ENCODE measurements around the gene TBC1D17. TPM values are rescaled to one million over a fixed set of nuclear protein-coding genes. Genes with fewer than 3 reads are reported as not detected.

TBC1D17 gene
- total and polyA plus RNA-seq, 2 of the 13 experiments (the other 11 are each of a cell fraction or from before 2014, with no cell fraction given) = 9.7 to 16.9 TPM

DNA sequence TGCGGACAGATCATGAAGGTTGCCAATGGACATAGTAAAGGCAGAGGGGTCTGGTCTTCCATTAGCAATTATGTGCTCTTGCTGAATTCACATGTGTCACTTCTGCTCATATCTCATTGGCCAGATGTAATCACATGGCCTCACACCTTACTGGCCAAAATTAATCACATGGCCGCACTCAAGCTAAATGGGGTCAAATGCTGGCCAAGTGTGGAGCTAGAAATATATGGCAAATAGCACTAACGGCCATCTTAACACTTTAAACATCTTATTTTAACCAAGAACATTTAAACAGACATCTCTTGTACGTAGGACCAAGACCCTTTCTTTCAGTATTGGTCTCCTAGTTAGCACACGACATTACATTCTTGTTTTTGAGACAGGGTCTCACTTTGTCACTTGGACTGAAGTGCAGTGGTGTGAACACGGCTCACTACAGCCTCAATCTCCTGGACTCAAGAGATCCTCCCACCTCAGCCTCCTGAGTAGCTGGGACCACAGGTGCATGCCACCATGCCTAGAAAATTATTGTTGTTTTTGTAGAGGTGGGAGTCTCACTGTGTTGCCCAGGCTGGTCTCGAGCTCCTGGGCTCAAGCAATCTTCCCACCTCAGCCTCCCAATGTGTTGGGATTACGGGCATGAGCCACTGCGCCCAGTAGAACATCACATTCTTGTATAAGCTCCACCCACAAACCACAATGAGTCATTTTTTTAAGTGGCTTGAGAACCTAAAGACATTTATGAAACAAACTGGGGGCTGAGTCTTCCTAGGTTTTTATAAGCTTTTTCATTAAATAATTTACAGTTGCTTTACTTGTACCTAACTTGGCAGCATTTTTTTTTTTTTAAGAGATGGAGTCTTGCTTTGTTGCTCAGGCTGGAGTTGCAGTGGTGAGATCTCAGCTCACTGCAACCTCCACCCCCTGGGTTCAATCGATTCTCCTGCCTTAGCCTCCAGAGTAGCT is 29.5 kb upstream of the TBC1D17 start (continued):
- TF ChIP-seq, protein P1, sequence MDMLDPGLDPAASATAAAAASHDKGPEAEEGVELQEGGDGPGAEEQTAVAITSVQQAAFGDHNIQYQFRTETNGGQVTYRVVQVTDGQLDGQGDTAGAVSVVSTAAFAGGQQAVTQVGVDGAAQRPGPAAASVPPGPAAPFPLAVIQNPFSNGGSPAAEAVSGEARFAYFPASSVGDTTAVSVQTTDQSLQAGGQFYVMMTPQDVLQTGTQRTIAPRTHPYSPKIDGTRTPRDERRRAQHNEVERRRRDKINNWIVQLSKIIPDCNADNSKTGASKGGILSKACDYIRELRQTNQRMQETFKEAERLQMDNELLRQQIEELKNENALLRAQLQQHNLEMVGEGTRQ (IDR thresholded peaks at IDR 0.05; ENCODE audit: low read depth, low read length) = peak; percentile 38; the same call in 1 of the 2 replicates
- TF ChIP-seq, protein P1 (CRISPR knock-in tag; IDR thresholded peaks at IDR 0.05; ENCODE audit: borderline replicate concordance) = no peak
- TF ChIP-seq, protein P2, sequence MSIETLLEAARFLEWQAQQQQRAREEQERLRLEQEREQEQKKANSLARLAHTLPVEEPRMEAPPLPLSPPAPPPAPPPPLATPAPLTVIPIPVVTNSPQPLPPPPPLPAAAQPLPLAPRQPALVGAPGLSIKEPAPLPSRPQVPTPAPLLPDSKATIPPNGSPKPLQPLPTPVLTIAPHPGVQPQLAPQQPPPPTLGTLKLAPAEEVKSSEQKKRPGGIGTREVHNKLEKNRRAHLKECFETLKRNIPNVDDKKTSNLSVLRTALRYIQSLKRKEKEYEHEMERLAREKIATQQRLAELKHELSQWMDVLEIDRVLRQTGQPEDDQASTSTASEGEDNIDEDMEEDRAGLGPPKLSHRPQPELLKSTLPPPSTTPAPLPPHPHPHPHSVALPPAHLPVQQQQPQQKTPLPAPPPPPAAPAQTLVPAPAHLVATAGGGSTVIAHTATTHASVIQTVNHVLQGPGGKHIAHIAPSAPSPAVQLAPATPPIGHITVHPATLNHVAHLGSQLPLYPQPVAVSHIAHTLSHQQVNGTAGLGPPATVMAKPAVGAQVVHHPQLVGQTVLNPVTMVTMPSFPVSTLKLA (IDR thresholded peaks at IDR 0.05) = peak; percentile 48
- TF ChIP-seq, protein P3, sequence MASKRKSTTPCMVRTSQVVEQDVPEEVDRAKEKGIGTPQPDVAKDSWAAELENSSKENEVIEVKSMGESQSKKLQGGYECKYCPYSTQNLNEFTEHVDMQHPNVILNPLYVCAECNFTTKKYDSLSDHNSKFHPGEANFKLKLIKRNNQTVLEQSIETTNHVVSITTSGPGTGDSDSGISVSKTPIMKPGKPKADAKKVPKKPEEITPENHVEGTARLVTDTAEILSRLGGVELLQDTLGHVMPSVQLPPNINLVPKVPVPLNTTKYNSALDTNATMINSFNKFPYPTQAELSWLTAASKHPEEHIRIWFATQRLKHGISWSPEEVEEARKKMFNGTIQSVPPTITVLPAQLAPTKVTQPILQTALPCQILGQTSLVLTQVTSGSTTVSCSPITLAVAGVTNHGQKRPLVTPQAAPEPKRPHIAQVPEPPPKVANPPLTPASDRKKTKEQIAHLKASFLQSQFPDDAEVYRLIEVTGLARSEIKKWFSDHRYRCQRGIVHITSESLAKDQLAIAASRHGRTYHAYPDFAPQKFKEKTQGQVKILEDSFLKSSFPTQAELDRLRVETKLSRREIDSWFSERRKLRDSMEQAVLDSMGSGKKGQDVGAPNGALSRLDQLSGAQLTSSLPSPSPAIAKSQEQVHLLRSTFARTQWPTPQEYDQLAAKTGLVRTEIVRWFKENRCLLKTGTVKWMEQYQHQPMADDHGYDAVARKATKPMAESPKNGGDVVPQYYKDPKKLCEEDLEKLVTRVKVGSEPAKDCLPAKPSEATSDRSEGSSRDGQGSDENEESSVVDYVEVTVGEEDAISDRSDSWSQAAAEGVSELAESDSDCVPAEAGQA (IDR thresholded peaks at IDR 0.05; ENCODE audit: low read depth) = no peak
- TF ChIP-seq, protein P3 (CRISPR knock-in tag; IDR thresholded peaks at IDR 0.05; ENCODE audit: borderline replicate concordance) = no peak
